Suprapubic skin (tissue), 3 donors: ENCODE results near the gene ACOT7.

ENCODE experiments used
- POLR2A ChIP-seq, 2 donors: fragments of 450-650 bp; IDR thresholded peaks; one replicate each; pipeline ENCODE4 v1.6.1; 2017; ENCODE audit warnings: antibody characterized with exemption in 2 of 2, mild to moderate bottlenecking in 2 of 2, moderate library complexity in 2 of 2
- TF ChIP-seq, protein P1 (sequence below), 2 donors: fragments of 200-600 bp in 1 of 2; fragments of 450-650 bp in 1 of 2; sonication (generic) in 1 of 2; IDR thresholded peaks; one replicate each; pipeline ENCODE4 v1.5.1; 2016 to 2019; ENCODE audit warnings: antibody characterized with exemption in 2 of 2, mild to moderate bottlenecking in 1 of 2, moderate library complexity in 1 of 2

- no peak for TF ChIP-seq POLR2A (IDR thresholded peaks at IDR 0.05)
- TF ChIP-seq, protein P1, sequence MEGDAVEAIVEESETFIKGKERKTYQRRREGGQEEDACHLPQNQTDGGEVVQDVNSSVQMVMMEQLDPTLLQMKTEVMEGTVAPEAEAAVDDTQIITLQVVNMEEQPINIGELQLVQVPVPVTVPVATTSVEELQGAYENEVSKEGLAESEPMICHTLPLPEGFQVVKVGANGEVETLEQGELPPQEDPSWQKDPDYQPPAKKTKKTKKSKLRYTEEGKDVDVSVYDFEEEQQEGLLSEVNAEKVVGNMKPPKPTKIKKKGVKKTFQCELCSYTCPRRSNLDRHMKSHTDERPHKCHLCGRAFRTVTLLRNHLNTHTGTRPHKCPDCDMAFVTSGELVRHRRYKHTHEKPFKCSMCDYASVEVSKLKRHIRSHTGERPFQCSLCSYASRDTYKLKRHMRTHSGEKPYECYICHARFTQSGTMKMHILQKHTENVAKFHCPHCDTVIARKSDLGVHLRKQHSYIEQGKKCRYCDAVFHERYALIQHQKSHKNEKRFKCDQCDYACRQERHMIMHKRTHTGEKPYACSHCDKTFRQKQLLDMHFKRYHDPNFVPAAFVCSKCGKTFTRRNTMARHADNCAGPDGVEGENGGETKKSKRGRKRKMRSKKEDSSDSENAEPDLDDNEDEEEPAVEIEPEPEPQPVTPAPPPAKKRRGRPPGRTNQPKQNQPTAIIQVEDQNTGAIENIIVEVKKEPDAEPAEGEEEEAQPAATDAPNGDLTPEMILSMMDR (IDR thresholded peaks at IDR 0.05): no peak
Measured at GRCh38 chr1:6434186-6434585, 40.6 kb upstream of the ACOT7 start.
